CD14-positive monocyte (primary cell): Measurements from ENCODE around the gene NPAS3. TPM values are rescaled to one million over a fixed set of nuclear protein-coding genes. Genes with fewer than 3 reads are reported as not detected.

Experiments
- DNase-seq, 3 donors: peaks; one replicate each; pipeline ENCODE4 v3.0.0-alpha.2; 2011 to 2022
- H2AFZ ChIP-seq: 2 replicates; pipeline ENCODE4 v1.6.0; 2012; ENCODE audit warnings: mild to moderate bottlenecking, low read depth, low read length, inconsistent platforms; ENCODE audit not compliant: insufficient read depth, poor library complexity, severe bottlenecking
- H3K27ac ChIP-seq, 2 donors: 1 replicate in 1 of 2; 2 replicates in 1 of 2; pipeline ENCODE4 v1.5.1; 2012 to 2013; ENCODE audit warnings: low read length in 2 of 2, control low read depth in 1 of 2, inconsistent platforms in 1 of 2, low read depth in 1 of 2, mild to moderate bottlenecking in 1 of 2
- H3K27me3 ChIP-seq, 2 donors: one replicate each; pipeline versions ENCODE4 v1.6.0 to v1.6.1; 2011 to 2013; ENCODE audit warnings: low read length in 2 of 2; ENCODE audit not compliant: control insufficient read depth in 2 of 2, insufficient read depth in 2 of 2
- H3K36me3 ChIP-seq, 2 donors: replicated peaks in 1 of 2; 1 replicate in 1 of 2; 2 replicates in 1 of 2; pipeline versions ENCODE4 v1.5.1 to v1.6.1; 2012 to 2013; ENCODE audit warnings: low read length in 2 of 2, control low read depth in 1 of 2, inconsistent platforms in 1 of 2, mild to moderate bottlenecking in 1 of 2; ENCODE audit not compliant: insufficient read depth in 2 of 2, control insufficient read depth in 1 of 2
- H3K4me1 ChIP-seq, 2 donors: 1 replicate in 1 of 2; 2 replicates in 1 of 2; pipeline versions ENCODE4 v1.5.1 to v1.6.1; 2012 to 2013; ENCODE audit warnings: low read length in 2 of 2, control low read depth in 1 of 2, inconsistent platforms in 1 of 2, mild to moderate bottlenecking in 1 of 2, moderate library complexity in 1 of 2; ENCODE audit not compliant: insufficient read depth in 2 of 2, control insufficient read depth in 1 of 2
- H3K4me2 ChIP-seq: replicated peaks from 2 replicates; pipeline ENCODE3; 2012; ENCODE audit warnings: low read length, moderate library complexity, mild to moderate bottlenecking; ENCODE audit not compliant: poor library complexity, severe bottlenecking; ENCODE audit errors: extremely low read depth
- H3K4me3 ChIP-seq, 3 experiments: fragments of 200-600 bp in 1 of 3; sonication (generic) in 1 of 3; replicated peaks in 1 of 3; 1 replicate in 2 of 3; 2 replicates in 1 of 3; pipeline ENCODE4 v1.5.1; 2011 to 2013; ENCODE audit warnings: low read length in 3 of 3, mild to moderate bottlenecking in 3 of 3, control low read depth in 2 of 3, low read depth in 2 of 3, inconsistent platforms in 1 of 3, moderate library complexity in 1 of 3
- H3K79me2 ChIP-seq: 2 replicates; pipeline ENCODE4 v1.6.0; 2012; ENCODE audit warnings: mild to moderate bottlenecking, control low read depth, inconsistent platforms, low read length, moderate library complexity; ENCODE audit not compliant: insufficient read depth
- H3K9ac ChIP-seq: 2 replicates; pipeline ENCODE4 v1.6.0; 2017; ENCODE audit warnings: low read length, mild to moderate bottlenecking; ENCODE audit not compliant: insufficient read depth, poor library complexity, severe bottlenecking
- H3K9me3 ChIP-seq, 2 donors: replicated peaks in 1 of 2; 1 replicate in 1 of 2; 2 replicates in 1 of 2; pipeline versions ENCODE4 v1.5.1 to v1.6.1; 2012 to 2013; ENCODE audit warnings: low read length in 2 of 2, control low read depth in 1 of 2; ENCODE audit not compliant: control insufficient read depth in 1 of 2, insufficient read depth in 1 of 2
- H4K20me1 ChIP-seq: 2 replicates; pipeline ENCODE4 v1.6.0; 2012; ENCODE audit warnings: mild to moderate bottlenecking, low read length, control low read depth, moderate library complexity; ENCODE audit not compliant: insufficient read depth
- H3K27ac Mint-ChIP-seq, 7 donors: one replicate each; pipeline ENCODE4 v1.8.0; 2020; ENCODE audit warnings: mild to moderate bottlenecking in 7 of 7, mixed read lengths in 7 of 7, moderate library complexity in 6 of 7, inconsistent platforms in 2 of 7
- H3K27me3 Mint-ChIP-seq, 3 donors: one replicate each; pipeline ENCODE4 v1.8.0; 2021 to 2022; ENCODE audit warnings: low read depth in 3 of 3, mild to moderate bottlenecking in 3 of 3, mixed read lengths in 3 of 3, moderate library complexity in 3 of 3, inconsistent platforms in 1 of 3
- H3K36me3 Mint-ChIP-seq, 2 donors: one replicate each; pipeline ENCODE4 v1.8.0; 2020; ENCODE audit warnings: mixed read lengths in 2 of 2, inconsistent platforms in 1 of 2, mild to moderate bottlenecking in 1 of 2
- H3K4me1 Mint-ChIP-seq: one replicate; pipeline ENCODE4 v1.8.0; 2020; ENCODE audit warnings: mild to moderate bottlenecking, mixed read lengths
- H3K4me3 Mint-ChIP-seq, 2 donors: one replicate each; pipeline ENCODE4 v1.8.0; 2020; ENCODE audit warnings: mild to moderate bottlenecking in 2 of 2, mixed read lengths in 2 of 2, moderate library complexity in 1 of 2
- H3K9me3 Mint-ChIP-seq, 7 donors: one replicate each; pipeline ENCODE4 v1.8.0; 2020 to 2022; ENCODE audit warnings: mixed read lengths in 7 of 7, mild to moderate bottlenecking in 6 of 7, moderate library complexity in 6 of 7, inconsistent platforms in 2 of 7
- WGBS: methylation state at CpG from one replicate; pipeline ENCODE4 v1.1.5; 2013; ENCODE audit warnings: missing lambda C conversion rate; ENCODE audit not compliant: insufficient coverage; 5-methylcytosine and 5-hydroxymethylcytosine counted together
- intact Hi-C, 2 donors: fragments of 100-400 bp; cut with micrococcal nuclease; formaldehyde crosslinking; loops; one replicate each; pipeline versions ENCODE4 v1.15.0 to v1.15.1; 2023
- polyA plus RNA-seq, 3 donors: library from polyadenylated mRNA; depleted of rRNA in 1 of 3; unstranded in 2 of 3; stranded (reverse) in 1 of 3; fragments of 300-500 nt in 2 of 3; fragments of >200 nt in 1 of 3; fragmentation: Illumina TruSeq in 2 of 3; gene quantifications; 1 replicate in 2 of 3; 2 replicates in 1 of 3; pipeline ENCODE4 v1.2.3, GENCODE V29; 2012 to 2021
- TF ChIP-seq, protein P1 (sequence below): fragments of 200-600 bp; IDR thresholded peaks from one replicate; pipeline ENCODE4 v1.8.0; 2022; ENCODE audit warnings: antibody characterized with exemption, mild to moderate bottlenecking

NPAS3 gene
- polyA plus RNA-seq, 3 donors: not detected

DNA sequence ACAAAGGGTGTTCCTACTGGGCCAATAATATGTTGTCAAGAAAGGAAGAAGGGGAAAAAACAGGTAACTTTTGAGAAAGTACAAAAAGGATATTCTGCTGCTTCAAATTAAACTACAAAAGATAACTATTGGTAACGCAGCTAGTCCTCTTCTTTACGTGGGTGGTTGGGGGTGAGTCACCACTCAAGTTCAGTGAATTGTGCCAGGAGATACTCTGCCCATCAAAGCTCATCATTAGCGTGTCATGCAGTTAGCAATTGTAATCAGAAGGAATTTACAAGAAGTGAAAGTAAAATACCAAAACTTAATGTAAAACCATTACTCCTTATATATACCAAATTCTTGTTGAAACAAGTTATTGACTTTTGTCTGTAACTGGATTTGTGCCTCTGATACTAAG lies 342.0 kb downstream of the NPAS3 start:
- Histone ChIP-seq H3K27me3 (no peaks in the 10 kb centered on the region), H3K36me3 (no peaks in the 10 kb centered on the region), H3K4me3 (no peak overlapping the region), H3K9me3 (no peaks in the 10 kb centered on the region), H4K20me1 (no peaks in the 10 kb centered on the region), H3K9ac (no peak overlapping the region), H3K4me2 (no peak overlapping the region), H3K79me2 (no peaks in the 10 kb centered on the region), H3K27ac (no peak overlapping the region), H2AFZ (no peak overlapping the region), H3K4me1 (no peaks in the 10 kb centered on the region)
- TF ChIP-seq, protein P1, sequence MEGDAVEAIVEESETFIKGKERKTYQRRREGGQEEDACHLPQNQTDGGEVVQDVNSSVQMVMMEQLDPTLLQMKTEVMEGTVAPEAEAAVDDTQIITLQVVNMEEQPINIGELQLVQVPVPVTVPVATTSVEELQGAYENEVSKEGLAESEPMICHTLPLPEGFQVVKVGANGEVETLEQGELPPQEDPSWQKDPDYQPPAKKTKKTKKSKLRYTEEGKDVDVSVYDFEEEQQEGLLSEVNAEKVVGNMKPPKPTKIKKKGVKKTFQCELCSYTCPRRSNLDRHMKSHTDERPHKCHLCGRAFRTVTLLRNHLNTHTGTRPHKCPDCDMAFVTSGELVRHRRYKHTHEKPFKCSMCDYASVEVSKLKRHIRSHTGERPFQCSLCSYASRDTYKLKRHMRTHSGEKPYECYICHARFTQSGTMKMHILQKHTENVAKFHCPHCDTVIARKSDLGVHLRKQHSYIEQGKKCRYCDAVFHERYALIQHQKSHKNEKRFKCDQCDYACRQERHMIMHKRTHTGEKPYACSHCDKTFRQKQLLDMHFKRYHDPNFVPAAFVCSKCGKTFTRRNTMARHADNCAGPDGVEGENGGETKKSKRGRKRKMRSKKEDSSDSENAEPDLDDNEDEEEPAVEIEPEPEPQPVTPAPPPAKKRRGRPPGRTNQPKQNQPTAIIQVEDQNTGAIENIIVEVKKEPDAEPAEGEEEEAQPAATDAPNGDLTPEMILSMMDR: no peak
- WGBS: no CpG with 5 or more reads among the region's 3 CpGs
- Mint-ChIP-seq H3K27ac (no peak overlapping the region), H3K27me3 (peaks cover 0 to 1% (median 0%) of the 10 kb centered on the region in 3 donors), H3K4me1 (no peaks in the 10 kb centered on the region), H3K4me3 (no peak overlapping the region), H3K9me3 (peaks cover 0 to 5% (median 0%) of the 10 kb centered on the region in 7 donors), H3K36me3 (no peaks in the 10 kb centered on the region)
- no peak for DNase-seq
- intact Hi-C loops: no loop called here

DNA sequence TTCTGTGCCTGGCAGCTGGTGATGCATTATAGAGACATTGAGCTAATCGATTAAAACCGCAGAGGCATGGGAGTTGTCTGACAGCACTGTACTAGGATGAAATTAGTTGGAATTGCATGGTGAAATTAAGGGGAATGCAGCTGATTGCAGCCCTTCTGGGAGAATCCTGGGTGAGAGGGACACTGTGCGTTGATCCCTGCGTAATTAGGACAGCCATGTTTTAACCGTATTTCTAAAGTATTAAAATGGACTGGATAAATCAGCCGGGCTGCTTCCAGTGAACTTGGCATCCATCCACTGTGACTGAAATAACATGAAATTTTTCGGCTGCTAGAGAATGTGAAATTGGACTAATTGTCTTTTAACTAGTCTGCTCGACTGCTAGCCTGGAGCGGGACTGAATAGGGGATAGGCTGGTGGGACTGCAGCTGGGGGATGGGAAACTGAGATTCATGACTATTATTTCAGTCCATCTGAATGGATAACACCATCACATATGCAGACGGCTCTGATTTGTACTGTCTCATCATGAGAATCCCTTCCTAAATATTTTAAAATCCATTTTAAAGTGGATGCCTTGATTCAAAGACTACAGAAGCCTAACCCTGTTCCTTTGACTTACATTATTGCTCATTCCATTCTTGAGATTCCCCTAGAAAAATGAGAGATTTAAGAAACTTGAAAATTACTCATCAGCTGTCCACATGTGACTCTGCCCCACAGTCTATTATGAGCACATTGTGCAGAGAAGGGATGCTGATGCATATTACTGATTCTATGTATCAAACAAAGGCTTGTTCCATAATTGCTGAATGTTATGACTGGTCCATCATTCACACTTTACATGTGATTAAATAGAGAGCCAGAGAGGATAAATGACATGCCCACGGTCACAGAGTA lies 343.9 kb downstream of the NPAS3 start:
- no peaks in the 10 kb centered on the region for H3K4me1 ChIP-seq
- no peaks in the 10 kb centered on the region for H3K36me3 Mint-ChIP-seq
- WGBS: 95% methylated on average over 6 of the region's 11 CpGs
- peaks cover 0 to 2% (median 0%) of the 10 kb centered on the region in 7 donors for H3K9me3 Mint-ChIP-seq
- H3K4me3 Mint-ChIP-seq: no peak overlapping the region
- no peak overlapping the region for H2AFZ ChIP-seq
- intact Hi-C loops: no loop called here
- no peaks in the 10 kb centered on the region for H4K20me1 ChIP-seq
- no peak overlapping the region for H3K27ac ChIP-seq
- no peak overlapping the region for H3K9ac ChIP-seq
- H3K4me3 ChIP-seq: no peak overlapping the region
- no peak overlapping the region for H3K4me2 ChIP-seq
- no peak overlapping the region for H3K27ac Mint-ChIP-seq
- DNase-seq: no peak
- H3K27me3 Mint-ChIP-seq: no peaks in the 10 kb centered on the region
- H3K9me3 ChIP-seq: no peaks in the 10 kb centered on the region
- TF ChIP-seq, protein P1: no peak
- no peaks in the 10 kb centered on the region for H3K4me1 Mint-ChIP-seq
- no peaks in the 10 kb centered on the region for H3K27me3 ChIP-seq
- H3K79me2 ChIP-seq: no peaks in the 10 kb centered on the region
- H3K36me3 ChIP-seq: no peaks in the 10 kb centered on the region
